GM18498 (cell line): ENCODE measurements around the gene DRAM2.

Experiments used
- ATAC-seq: cut with Tn5 transposase; IDR thresholded peaks from one replicate; pipeline ENCODE4 v1.9.1; 2021; ENCODE audit warnings: mild to moderate bottlenecking, moderate library complexity; ENCODE audit not compliant: unreplicated experiment

DRAM2 gene

GRCh38 chr1:111139956-111140679 lies at the start of gene DRAM2, which contains the start of gene CEPT1:
Gene DRAM2, minus strand, starts transcription at chr1:111140093. Its CDS starts 8,539 bp downstream, at chr1:111131554.
Gene CEPT1, plus strand, starts transcription at chr1:111140223. Its CDS starts 7,492 bp downstream, at chr1:111147715.
- ATAC-seq = peak; percentile 64

GRCh38 chr1:111184663-111185062 lies 44.8 kb upstream of the DRAM2 start:
- no peak for ATAC-seq

GRCh38 chr1:111183308-111184069 lies 43.6 kb upstream of the DRAM2 start:
- ATAC-seq = no peak

- no peak for ATAC-seq
These were observed 42.2 kb upstream of the DRAM2 start for GRCh38 chr1:111182052-111182451.

- no peak for ATAC-seq
These were observed 40.2 kb upstream of the DRAM2 start for GRCh38 chr1:111179968-111180533.

GRCh38 chr1:111176678-111177077 lies 36.8 kb upstream of the DRAM2 start:
- no peak for ATAC-seq

- no peak for ATAC-seq
These were observed 35.5 kb upstream of the DRAM2 start for GRCh38 chr1:111175349-111175748.

- peak; percentile 65 for ATAC-seq
These were observed 34.2 kb upstream of the DRAM2 start for GRCh38 chr1:111174070-111174469.

- no peak for ATAC-seq
These were observed 32.6 kb upstream of the DRAM2 start for GRCh38 chr1:111172463-111172862.

- no peak for ATAC-seq
These were observed 24.3 kb upstream of the DRAM2 start for GRCh38 chr1:111164151-111164550.

- no peak for ATAC-seq
These were observed 23.5 kb upstream of the DRAM2 start for GRCh38 chr1:111163363-111163762.

- ATAC-seq = no peak
These were observed 22.6 kb upstream of the DRAM2 start for GRCh38 chr1:111162488-111162880.

- ATAC-seq = no peak
These were observed 22.1 kb upstream of the DRAM2 start for GRCh38 chr1:111161843-111162487.

- ATAC-seq = no peak
These were observed 17.5 kb upstream of the DRAM2 start for GRCh38 chr1:111157431-111157830.

- ATAC-seq = no peak
These were observed 14.4 kb upstream of the DRAM2 start for GRCh38 chr1:111154021-111154999.

- ATAC-seq = no peak
These were observed 11.9 kb upstream of the DRAM2 start for GRCh38 chr1:111151838-111152237.

- peak; percentile 63 for ATAC-seq
These were observed 8.5 kb upstream of the DRAM2 start for GRCh38 chr1:111148376-111148881.

- no peak for ATAC-seq
These were observed 8.1 kb upstream of the DRAM2 start for GRCh38 chr1:111147948-111148347.

GRCh38 chr1:111145963-111146768 lies 6.3 kb upstream of the DRAM2 start:
- ATAC-seq = no peak
